IPS DF 19.7 (cell line): ENCODE data around the gene PLD5.
"Not testable (repeated sequence)": the region's sequence is repeated elsewhere in the genome, so short reads cannot be mapped to it uniquely, and the experiment has no call there.

Source experiments
- DNase-seq: peaks from one replicate; pipeline ENCODE4 v3.0.0-alpha.2; 2013; ENCODE audit warnings: low read depth, low spot score

Gene PLD5

GRCh38 chr1:242489545-242489944, 35.0 kb downstream of the PLD5 start:
- DNase-seq, result peak; percentile 9

- DNase-seq, result no peak
These were observed 46.6 kb downstream of the PLD5 start for GRCh38 chr1:242477944-242478343.

- DNase-seq, result no peak
These were observed 53.7 kb downstream of the PLD5 start for GRCh38 chr1:242470774-242471173.

DNA sequence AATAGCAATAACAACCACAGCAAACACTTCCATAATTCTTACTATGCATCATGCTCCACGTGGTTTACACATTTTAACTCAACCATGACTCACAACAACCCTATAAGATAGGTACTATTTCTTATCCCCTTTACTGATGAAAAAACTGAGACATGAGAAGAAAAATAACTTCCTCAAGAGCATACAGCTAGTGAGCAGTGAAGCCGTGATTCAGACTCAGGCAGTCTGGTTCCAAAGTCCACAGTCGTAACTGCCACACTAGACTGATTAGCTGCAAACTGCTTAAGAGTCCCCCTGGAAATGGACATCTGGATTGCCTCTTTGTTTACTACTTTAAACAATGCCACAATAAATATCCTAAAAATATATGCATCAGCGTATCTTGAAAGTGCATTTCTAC, 55.7 kb downstream of the PLD5 start:
- no peak for DNase-seq

GRCh38 chr1:242467556-242468145, 56.8 kb downstream of the PLD5 start:
- peak; percentile 23 for DNase-seq

DNA sequence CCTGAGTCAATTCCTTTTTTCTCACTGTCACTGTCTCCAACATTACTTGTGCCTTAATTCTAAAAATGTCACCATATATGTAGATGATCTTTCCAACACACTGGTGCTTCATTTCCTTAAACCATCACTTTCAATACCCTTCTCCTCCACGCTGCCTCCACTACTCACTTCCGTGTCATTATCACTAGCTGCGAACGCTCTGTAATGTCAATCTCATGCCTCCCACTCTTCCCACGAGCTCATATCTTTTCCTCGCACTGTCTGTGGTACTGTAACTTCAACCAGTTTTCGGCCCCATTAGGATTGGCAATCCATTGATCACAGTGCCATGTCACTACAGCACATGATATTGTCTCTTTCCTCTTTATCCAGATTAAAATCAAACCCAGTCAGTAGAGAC, 61.6 kb downstream of the PLD5 start:
- no peak for DNase-seq

DNA sequence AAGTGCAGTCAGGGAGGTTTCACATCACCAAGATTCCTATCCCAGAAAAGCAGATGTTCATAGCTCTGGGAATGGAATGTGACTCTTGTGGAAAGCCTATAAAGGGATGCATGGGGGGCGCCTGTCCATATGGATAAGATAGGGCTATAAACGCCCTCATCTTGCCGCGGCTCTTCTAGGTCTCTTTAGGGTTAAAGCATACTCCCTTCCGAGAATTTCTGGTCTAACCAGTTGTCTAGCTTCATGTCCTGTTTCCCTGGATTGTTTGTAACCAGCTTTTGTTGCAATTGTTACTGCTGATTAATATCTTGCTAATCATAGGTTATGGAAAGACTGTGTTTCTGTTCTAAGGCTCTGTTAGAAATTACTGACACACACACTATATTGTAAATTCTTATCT, 64.8 kb downstream of the PLD5 start:
- not testable (repeated sequence) for DNase-seq

GRCh38 chr1:242456726-242457269, 67.7 kb downstream of the PLD5 start:
- DNase-seq, result no peak

DNA sequence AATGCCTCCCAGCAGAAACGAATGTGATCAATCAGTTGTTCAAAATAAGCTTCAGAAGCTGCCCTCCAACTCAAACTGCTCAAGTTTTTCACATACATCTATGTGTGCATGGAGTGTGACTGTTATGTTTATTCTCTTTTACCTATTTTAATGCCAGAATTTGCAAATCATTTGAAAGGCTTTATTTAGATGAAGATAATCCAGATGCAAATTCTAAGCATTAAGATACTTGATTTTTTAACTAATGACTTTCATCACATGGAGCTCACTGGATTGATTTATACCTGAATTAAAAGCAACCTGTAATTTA, 69.5 kb downstream of the PLD5 start:
- DNase-seq, result no peak

DNA sequence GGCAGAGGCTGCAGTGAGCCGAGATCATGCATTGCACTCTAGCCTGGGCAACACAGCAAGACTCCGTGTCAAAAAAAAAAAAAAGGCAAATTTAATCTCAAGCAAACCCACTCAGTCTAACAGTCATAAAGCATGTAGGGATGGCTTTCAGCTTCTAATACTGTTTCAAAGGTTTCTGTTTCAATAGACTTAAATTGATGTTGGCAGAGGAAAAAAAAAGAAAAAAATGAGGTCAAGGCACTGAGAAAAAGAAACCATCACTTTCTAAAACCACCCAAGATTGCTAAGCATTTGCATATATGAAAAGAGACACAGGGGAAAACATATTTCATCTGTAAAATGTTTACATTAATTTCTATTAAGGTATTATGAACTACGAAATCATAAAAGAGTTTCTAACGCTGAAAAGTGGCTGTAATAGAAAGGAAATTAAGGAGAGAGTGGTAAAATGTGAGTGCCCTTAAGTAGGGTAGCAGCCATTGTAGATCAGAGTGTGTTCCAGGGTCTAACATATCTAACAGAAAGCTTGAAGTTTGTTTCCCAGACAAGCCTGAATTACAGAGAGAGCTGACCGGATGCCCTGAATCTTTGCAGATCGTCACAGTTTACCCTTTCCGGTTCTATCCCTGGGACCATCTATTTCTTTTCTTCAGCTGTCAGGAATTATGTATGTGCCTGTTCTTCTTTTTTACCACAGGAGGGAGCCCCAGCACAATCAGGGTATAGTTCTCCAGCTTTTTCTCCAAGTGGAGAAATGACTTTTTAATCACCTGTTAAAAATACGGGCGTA, 70.0 kb downstream of the PLD5 start:
- peak; percentile 25 for DNase-seq

DNA sequence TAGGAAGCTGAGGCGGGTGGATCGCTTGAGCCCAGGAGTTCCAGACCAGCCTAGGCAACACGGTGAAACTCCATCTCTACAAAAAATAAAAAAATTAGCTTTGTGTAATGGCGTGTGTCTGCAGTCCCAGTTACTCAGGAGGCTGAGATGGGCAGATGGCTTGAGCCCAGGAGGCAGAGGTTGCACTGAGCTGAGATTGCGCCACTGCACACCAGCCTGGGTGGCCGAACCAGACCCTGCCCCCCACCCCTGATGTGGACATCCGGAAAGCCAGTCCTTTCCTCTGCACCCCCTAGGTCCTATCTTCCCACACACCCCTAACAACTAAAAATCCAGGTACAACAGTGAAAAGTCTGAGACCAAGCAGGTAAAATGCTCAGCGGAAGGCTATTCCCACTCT, 71.9 kb downstream of the PLD5 start:
- no peak for DNase-seq

DNA sequence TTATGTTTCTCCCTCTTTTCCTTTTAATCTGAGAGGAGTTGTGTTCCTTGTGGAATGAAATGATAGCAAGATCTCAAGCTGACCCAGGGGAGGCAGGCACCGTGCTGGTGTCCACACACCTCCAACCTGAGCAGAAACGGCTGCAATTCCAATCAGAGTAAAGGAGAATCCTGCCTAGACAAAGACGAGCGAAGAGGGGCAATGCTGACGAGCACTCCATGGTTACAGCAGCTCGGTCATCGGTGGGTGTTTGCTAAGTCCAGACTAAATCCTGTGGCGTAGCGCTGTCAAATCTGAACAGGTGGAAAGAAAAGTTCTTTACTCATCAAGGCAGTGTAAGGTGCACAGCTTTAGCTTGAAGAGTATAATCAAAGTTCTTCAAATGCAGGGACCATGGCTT, 74.8 kb downstream of the PLD5 start:
- no peak for DNase-seq

- no peak for DNase-seq
These were observed 75.4 kb downstream of the PLD5 start for GRCh38 chr1:242448910-242449645.

GRCh38 chr1:242447689-242448088, 76.8 kb downstream of the PLD5 start:
- no peak for DNase-seq

DNA sequence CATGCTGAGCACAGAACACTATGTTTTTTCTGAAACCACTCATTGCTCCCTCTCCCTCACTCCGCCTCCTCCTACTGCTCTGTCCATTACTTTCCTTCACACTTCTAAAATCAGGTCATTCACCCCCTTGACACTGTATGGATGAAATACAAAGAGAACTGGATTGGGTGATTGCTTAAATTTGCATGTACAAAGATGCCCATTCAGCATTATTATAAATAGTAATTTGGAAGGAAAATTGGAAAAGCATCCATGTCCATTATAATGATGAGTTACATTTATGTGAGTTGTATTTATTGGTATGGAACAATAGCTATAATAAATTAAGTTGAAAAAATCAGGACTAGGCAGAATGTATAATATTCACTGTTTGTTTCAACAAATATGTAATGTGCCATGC, 83.7 kb downstream of the PLD5 start:
- DNase-seq, result no peak

DNA sequence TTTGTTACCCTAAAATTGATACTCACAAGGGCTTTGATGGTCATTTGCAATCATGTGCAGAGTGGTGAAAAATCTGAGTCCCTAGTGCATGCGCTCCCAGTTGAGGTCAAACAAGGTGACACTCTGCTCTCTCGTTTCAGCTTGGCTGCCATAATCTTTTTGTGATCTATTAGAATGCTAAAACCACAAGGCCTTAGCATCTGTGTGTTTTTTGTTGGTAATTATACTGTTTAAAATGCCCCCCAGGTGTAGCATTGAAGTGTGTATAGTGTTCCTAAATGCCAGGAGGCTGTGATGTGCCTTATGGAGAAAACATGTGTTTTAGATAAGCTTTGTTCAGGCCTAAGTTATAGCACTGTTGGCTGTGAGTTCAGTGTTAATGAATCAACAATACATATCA, 89.3 kb downstream of the PLD5 start:
- DNase-seq, result no peak

DNA sequence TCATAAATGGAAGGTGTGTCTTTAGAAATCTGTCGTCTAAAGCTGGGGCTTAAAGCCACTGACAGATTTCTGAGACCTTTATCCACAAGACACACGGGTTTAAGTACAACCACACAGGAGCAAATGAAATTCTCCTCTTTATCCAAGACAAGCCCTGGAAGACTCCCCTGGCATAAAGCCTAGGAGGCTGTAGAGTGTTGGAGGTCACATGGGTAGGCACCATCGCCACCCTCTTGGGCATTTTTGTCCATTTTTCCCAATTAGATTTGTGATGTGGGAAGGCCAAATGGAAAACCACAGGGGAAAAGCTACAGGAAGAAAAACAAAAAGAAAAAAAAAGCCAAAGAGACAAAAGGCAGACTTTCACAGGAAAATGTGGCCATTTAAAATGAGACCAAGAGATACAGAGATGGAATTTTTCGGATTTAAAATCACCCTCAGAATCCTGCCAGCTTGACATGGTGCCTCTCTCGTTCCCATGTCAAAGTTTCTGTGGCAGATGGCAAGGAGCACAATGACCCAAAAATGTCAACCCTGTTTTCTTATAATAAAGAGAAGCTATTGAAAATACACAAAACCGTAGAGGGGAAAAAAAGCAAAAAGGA, 91.9 kb downstream of the PLD5 start:
- DNase-seq, result no peak

DNA sequence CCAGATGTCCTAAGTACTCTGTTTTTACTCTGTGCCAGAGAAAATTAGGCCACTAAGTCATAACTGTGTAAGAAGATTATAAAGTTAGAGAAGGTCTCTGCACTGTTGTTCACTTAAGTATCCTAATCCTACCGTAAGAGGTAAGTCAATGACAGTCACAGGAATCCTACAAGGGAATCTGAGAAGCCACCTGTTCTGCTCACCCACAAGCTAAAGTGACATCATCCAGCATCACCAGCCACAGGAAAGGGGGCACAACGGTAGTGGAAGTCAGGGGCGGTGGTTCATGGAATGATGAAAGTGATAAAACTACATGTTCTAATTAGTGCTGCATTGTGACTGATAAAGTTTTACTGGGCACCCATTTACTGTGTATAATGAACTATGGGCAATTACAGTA, 92.7 kb downstream of the PLD5 start:
- no peak for DNase-seq

DNA sequence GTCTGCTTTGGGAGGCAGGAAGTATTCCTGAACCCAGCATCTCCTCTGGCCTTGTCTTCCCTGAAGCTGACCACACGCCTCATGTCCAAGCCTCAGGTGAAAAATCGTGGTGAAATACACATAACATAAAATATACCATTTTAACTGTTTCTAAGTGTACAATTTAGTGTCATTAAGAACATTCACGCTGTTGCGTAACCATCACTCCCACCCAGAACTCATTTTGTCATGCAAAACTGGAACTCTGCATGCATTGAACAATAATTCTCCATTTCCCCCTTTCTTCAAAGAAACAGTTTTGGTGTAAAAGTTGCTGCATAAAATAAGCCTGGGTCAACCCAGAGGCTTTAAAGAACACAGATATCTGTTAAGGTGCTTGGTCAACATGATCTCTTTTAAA, 93.5 kb downstream of the PLD5 start:
- DNase-seq, result no peak

GRCh38 chr1:242428399-242429190, 95.9 kb downstream of the PLD5 start:
- no peak for DNase-seq

DNA sequence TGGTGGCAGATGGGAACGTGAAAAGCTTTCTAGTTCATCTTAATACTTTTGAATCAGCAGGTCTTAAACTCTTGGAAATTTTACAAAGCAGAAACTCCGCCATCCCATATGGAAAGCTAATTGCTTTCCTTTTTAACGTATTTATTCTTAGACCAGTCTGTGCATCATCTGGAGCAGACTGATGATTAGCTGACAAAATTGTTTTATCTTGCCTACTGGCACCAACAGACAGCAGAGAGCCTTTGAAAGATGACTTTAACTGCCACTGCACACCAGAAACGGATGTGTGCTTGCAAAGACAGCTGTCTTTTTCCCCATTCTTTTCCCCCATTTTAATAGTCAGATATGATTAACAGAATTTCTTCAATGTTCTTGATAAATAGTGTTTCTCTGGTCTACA, 97.0 kb downstream of the PLD5 start:
- DNase-seq, result no peak
